GM21447 (cell line): ENCODE results near the gene RGS7.
"Not testable (repeated sequence)": the region's sequence is repeated elsewhere in the genome, so short reads cannot be mapped to it uniquely, and the experiment has no call there.

Experiments used
- ATAC-seq: cut with Tn5 transposase; IDR thresholded peaks from one replicate; pipeline ENCODE4 v1.9.1; 2021; ENCODE audit not compliant: unreplicated experiment

RGS7 gene

GRCh38 chr1:240800291-240800690 lies 556.7 kb downstream of the RGS7 start:
- ATAC-seq: no peak

DNA sequence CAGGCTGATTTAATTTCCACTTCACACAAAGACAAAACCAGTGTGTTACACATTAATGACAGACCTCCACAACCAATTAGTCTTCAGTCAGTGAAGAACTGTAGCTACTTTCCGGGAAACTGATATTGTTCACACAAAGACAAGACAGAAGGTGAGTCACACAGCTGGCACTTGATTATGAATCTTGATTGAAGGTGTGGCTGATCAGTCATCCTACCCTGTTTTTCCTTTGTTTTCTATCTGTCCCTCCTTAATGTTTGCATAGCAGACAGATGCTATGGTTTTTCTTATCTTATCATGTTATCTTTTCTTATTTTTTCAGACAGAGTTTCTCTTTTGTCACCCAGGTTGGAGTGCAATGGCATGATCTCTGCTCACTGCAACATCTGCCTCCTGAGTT lies 560.0 kb downstream of the RGS7 start:
- ATAC-seq: no peak

DNA sequence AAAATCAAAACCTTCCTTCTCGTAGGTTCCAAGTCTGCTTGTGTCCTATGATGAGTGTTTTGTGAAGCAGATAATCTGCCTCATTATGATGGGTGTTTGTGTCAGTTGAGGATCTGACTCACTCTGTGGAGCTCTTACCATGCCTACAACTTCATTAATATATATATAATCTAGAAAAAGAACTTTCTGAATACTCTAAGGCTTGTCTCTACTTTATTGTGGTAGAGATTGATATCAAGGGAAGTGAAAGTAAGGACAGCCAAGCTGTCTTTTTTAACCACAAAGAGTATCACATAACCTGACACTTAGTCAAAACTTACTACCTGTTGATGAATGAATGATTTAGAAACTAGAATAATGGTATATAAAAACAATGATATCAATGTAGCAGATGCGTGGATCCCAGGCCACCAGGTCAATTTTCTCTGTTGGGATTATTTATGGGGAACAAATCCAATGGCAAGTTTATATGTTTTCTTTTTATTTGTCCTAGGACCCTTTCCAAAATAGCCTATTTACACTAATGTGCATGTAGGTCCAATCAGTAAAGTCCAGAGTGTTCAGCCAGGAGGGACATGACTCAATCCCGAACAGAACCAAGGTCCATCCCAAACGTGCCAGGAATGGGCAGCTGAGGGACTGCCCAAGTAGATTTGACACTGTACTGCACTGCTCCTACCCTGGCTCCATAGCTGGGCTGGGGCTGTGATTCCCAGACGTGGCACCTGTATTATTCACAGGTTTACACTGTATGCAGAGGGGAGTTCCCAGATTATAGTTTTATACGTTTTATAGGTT lies 562.8 kb downstream of the RGS7 start:
- peak; percentile 80 for ATAC-seq

DNA sequence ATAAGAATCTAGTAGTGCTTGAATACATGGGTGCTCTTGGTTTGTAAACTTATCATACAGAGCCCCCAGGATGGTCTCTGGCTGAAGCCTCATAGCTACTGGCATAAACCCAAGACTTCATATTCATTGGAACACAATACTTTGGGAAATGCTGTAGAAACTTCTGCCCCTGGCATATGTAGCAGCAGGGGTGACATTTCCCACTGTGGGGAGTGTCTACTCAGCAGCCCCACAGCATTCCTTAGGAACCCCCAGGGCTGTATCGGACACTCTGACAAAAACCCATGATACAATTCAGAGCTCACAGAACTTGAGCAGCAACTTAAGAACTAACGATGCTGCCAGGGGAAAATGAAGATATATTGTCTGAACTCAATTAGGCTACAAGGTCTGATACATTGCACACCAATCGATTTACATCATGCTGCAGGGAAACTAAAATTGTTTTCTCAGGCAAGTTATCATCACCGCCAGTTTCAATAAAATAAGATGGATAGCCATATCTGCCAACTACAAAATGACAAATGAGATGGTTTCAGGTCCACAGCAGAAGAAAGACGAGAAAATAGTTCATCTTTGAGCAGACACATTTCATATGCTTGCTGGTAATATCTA lies 564.0 kb downstream of the RGS7 start:
- ATAC-seq: no peak

DNA sequence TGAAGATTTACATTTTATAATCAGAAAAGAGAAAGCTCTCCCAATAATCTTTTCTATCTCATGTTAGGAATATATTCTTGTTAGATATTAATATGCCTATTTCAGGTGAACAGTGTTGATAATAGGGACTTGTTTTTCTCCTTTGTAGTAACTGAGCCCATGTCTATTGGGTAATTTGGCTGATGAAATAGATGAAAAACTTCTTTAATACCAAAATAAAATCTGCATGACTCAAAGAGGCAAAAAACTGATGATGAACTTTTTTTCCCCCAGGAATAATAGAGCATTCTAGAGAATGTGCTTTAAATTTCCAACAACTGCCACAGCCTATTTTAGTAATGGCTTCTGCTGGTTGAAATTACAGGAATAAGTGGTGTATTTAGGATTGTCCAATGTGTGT lies 566.1 kb downstream of the RGS7 start:
- no peak for ATAC-seq

DNA sequence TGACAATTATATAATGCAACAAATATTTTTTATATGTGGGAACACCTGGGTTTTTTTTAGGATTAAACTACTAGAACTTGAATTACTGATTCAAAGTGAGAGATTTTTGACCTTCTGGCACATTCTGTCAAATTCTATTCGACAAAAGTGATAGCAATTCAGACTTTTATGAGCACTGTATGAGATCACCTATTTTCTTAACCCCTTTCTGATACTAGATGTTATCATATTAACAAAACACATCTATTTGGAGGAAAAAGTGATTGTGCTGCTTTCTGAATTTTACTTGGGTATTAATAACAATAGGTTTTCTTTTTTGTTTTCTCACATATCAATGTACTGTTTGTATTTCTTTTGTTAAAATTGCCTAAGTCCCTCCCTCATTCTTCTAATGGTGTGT lies 570.1 kb downstream of the RGS7 start:
- ATAC-seq: no peak

DNA sequence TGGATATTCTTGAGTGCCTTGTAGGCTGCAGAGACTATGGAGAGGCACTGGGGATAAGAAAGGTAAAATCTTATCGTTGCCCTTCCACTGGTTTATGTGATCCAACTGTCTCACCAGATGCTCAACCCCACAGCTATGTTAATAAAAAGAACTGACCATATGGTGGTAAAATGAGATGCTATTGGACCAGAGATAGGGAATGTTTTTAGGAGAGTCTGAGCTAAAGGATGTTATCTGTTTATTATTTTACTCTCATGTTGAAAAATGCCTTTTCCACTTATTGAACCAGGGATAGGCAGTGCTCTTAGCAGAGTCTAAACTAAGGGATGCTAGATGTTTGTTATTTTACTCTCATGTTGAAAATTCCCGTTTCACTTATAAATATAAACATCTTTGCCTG lies 572.2 kb downstream of the RGS7 start:
- ATAC-seq: no peak

GRCh38 chr1:240783728-240784137 lies 573.3 kb downstream of the RGS7 start:
- not testable (repeated sequence) for ATAC-seq

DNA sequence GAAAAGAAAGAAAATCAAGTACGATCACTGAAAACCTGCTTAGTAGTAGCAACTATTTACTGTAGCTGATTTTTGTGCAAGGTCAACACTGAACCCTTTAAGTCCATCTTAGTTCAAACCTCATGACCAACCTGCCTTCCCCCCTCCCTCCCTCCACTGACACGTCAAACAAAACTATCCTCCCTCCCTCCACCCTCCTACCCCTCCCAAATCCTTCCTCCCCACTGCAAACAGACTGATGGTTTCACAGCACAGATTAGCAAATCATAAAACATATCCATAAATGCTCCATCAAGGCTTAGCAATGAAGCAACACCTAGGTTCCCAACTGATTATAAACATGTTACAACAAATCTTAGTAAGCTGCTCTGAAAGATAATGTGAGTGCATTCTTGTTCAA lies 580.8 kb downstream of the RGS7 start:
- no peak for ATAC-seq

DNA sequence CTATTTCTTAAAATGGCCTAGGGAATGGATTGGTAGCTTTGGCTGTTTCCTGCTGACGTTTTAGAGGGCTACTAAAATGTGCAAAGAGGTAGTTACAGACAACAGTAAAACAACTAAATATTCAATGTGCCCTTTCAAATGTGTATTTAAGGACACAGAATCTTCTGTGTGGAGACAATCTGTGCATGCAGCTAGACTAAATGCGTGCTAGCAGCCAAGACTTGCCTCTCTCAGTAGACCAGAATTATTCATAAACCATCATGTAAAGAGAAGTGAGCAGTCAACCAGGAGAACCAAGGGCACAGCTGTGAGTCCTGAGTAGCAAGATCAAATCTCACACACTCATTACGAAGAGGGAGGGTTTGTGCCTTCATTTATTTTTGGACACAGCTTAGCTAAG lies 584.9 kb downstream of the RGS7 start:
- no peak for ATAC-seq

- ATAC-seq: no peak
These were observed 585.6 kb downstream of the RGS7 start for GRCh38 chr1:240771450-240771849.

- ATAC-seq: no peak
These were observed 588.0 kb downstream of the RGS7 start for GRCh38 chr1:240768979-240769378.

DNA sequence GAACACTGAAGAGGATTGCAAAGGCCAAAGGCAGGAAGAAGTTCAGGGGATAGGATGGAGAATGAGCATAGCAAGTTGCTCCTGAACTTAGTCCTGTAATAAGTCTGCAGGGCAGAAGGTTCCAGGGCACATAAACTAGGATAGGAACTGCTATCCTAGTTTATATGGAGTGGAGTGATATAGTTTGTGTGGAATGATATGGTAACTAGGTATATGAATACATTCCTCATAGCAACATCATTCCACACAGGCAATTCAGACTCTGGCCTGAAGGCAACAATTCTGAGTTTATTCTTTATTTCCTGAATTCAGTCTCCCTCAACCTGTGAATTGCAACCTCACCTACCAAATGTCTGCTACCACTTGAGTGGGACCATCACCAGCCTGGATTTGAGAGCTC lies 590.2 kb downstream of the RGS7 start:
- no peak for ATAC-seq

GRCh38 chr1:240765732-240766363 lies 591.2 kb downstream of the RGS7 start:
- ATAC-seq: no peak

GRCh38 chr1:240763771-240764170 lies 593.2 kb downstream of the RGS7 start:
- no peak for ATAC-seq

DNA sequence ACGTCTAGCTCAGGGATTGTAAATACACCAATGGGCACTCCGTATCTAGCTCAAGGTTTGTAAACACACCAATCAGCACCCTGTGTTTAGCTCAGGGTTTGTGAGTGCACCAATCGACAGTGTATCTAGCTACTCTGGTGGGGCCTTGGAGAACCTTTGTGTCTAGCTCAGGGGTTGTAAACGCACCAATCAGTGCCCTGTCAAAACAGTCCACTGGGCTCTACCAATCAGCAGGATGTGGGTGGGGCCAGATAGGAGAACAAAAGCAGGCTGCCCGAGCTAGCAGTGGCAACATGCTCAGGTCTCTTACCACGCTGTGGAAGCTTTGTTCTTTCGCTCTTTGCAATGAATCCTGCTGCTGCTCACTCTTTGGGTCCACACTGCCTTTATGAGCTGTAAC lies 593.9 kb downstream of the RGS7 start:
- ATAC-seq: not testable (repeated sequence)

DNA sequence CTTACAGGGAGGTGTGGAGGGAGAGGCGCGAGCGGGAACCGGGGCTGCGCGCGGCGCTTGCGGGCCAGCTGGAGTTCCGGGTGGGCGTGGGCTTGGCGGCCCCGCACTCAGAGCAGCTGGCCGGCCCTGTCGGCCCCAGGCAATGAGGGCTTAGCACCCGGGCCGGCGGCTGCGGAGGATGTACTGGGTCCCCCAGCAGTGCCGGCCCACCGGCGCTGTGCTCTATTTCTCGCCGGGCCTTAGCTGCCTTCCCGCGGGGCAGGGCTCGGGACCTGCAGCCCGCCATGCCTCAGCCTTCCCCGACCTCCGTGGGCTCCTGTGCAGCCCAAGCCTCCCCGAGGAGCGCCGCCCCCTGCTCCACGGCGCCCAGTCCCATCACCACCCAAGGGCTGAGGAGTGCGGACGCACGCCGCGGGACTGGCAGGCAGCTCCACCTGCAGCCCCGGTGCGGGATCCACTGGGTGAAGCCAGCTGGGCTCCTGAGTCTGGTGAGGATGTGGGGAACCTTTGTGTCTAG lies 594.5 kb downstream of the RGS7 start:
- ATAC-seq: not testable (repeated sequence)

- not testable (repeated sequence) for ATAC-seq
These were observed 598.2 kb downstream of the RGS7 start for GRCh38 chr1:240758777-240759176.

GRCh38 chr1:240758296-240758695 lies 598.7 kb downstream of the RGS7 start:
- no peak for ATAC-seq

GRCh38 chr1:240747907-240748306 lies 609.1 kb downstream of the RGS7 start:
- no peak for ATAC-seq

DNA sequence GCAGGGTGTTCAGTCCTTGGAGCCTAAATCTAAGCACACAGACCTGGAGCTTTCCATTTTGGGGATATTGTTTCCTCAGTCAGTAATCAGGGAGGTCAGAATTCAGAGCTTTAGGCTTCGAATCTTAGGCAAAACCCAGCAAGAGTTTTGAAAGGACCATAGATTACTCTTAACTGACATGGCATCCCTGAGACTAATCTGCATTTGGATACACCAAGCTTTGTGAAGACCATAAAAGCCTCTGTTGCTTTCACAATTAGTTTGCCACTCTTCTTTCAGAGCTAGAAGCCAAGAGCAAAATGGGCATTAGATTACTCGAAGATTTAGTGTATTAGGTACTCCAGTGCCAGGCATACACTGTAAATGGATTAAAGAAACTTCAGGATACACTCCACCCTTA lies 613.3 kb downstream of the RGS7 start:
- ATAC-seq: no peak

DNA sequence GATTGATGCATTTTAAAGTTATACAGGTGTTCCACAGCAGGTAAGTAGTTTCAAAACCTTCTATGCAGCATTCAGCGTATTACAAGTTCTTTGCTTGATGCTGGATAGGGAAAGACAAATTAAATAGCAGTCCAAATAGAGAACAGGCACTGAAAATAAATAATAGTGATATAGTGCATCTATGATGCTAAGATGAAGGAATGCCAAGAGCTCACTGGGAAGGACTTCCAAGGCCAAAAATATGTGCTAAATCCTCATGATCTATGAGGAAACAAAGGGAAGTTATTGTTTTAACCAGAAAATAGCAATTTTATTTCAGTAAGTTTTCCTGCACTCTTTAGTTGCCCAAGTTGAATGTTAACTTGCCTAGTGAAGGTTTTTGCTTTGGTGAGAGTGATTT lies 617.3 kb downstream of the RGS7 start:
- no peak for ATAC-seq
